ENCODE data around the gene ESPL1.

Gene ESPL1

GRCh38 chr12:53267999-53268629, at the start of gene ESPL1:
Gene ESPL1 (plus strand): TSS chr12:53268299. CDS start chr12:53268767, 468 bp downstream.
- DNase-seq: peak; percentile 88

- no peak for DNase-seq
Measured at GRCh38 chr12:53218551-53219291, 49.4 kb upstream of the ESPL1 start.

- peak; percentile 67 for DNase-seq
Measured at GRCh38 chr12:53219292-53219955, 48.7 kb upstream of the ESPL1 start.

DNA sequence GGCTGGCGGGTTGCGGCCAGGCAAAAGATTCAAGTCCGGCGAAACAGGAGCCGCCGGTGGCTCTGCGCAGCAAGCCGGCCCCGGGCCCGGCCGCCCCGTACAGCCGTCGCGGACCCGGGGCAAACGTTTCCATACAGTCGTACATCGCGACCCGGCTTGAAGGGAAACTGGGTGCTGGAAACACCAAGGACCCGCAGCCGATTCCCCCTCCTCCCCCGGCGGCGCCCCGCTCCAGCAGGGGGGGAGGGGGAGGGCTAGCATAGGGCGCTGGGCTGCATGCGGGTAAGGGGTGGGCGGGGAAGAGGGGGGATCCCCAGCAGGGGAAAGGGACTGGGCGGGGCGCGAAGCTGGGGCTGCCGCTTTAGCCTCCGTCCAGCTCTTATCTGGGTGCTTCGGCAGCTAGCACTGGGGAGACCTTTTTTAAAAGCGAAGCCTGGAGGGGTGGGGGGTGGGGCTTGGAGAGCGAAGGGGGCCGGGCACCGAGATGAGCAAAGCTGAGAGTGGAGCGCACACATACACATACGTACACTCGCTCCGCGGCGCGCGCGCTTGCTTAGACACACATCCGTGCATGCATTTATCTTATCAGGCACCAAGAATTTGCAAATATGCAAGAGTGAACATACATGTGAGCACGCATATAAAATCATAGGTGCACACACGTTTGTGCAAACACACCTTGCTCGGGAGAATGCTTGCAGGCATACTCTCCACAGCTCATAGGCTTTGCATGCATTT, 48.0 kb upstream of the ESPL1 start:
- DNase-seq: peak; percentile 85

GRCh38 chr12:53220694-53221202, 47.4 kb upstream of the ESPL1 start:
- peak; percentile 92 for DNase-seq

GRCh38 chr12:53221203-53222080, 46.7 kb upstream of the ESPL1 start:
- DNase-seq: peak; percentile 78

GRCh38 chr12:53222170-53222721, 45.9 kb upstream of the ESPL1 start:
- no peak for DNase-seq

DNA sequence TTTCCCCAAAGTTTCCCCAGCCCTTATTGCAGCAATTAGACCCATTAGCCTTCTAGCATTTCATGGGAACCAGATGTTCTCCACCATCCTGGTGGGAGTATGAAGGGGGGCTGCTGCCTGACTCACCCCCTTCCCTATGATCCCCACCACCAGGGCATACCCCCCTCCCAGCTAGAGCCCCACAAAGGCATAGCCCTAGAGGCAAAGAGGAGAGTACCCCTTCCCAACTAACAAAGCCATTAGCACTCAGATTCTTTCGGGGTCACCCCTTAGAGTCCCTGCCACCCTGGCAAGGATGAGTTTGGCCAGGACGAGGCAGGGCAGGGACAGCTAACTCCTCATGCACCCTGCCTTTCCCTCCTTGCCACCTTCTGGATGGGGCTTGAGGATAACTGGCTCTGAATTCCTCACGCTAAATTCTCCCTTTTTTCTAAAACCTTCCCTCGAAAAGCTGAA, 45.3 kb upstream of the ESPL1 start:
- no peak for DNase-seq

DNA sequence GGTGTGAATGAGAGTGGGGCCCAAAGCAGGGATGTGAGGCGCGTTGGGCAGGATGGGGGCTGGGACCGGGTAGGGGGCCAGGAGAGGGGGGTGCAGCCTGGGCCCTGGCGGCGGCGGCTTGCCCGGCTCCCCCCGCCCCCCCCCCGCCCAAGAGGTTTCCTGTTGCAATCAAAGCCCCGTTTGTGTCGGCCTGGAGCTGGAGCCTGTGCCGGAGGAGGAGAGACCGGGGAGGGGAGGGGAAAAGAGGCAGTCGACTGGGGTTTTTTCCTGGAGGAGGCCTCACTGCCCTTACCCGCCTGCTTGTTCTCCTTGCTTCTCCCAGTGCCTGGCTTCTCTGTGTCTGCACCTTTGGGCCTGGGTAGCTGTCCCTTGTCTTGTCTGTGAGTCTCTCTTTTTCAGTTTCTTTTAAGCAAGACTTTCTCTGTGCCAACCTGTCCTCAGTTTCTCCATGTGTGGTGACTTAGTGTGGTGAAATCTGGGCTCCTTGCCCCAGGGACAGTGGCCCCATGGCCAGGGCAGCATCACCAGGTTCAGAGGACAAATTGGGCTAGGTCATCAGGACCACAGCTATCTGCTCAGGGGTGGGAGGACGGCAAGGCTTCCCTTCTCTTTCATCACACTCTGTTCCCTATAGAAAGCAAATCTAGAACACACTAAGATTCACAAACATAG, 44.6 kb upstream of the ESPL1 start:
- DNase-seq: no peak

DNA sequence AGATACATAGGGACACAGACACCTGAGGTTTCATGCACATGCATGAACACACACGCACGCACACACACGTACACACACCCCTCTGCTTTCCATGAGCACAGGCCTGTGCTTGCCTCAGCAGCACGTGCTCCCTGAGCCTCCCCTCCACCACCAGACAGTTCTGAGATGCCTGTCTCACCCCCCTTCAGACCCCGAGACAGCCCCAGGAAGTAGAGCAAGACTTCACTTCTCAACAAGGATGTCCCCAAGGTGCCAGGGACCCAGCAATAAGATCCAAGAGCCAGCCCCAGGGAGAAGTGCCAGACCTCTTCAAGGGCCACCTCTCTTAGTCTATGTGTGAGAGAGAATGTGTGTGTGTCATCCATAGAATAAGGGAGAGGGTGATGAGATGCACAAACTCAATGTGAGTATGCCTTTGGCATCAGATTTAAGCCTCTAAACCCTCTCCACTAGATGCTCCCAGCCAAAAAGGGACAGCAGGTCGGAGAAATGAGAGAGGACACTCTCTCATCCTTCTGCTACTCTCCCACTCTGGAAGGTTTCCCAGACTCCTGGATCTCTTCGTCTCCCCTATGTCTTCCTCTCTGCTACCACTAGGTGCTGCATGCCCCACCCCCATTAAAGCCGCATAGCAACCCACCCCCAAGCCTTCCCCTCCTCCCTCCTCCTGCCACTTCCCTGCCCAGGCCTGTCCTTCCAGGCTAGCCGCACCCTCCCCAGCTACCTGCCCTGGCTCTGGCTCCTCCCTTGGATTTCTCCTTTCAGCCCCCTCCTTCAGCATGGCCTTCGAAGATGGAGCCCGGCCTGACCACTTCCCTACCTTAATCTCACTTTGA, 43.8 kb upstream of the ESPL1 start:
- no peak for DNase-seq

GRCh38 chr12:53224897-53225634, 43.0 kb upstream of the ESPL1 start:
- no peak for DNase-seq

DNA sequence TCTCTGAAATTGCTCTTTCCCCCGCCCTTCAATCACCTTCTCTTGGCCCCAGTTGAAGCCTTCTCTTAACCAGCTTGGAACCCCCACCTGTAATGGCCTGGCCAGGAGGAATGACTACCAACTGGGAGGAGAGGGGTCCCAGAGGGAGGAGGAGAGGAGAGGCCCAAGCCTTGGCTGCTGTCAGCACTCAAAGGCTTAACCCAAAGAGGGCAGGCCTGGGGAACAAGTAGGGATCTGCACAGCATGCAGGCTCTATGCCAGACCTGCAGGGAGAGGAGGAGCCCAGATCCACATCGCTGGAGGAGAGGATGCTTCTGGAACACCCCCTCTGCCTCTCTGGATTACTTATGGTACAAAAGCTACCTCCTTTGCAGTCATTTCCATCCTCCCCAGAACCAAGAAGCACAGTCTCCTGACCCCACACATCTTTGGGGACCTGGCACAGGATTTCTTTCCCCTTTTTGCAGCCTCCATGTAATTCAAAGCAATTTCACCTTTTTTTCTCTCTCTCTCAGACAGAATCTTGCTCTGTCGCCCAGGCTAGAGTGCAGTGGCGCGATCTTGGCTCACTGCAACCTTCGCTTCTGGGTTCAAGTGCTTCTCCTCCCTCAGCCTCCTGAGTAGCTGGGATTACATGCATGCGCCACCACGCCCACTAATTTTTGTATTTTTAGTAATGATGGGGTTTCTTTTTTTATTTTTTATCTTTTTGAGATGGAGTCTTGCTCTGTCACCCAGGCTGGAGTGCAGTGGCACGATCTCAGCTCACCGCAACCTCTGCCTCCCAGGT, 42.3 kb upstream of the ESPL1 start:
- no peak for DNase-seq

GRCh38 chr12:53226815-53227214, 41.3 kb upstream of the ESPL1 start:
- DNase-seq: no peak

DNA sequence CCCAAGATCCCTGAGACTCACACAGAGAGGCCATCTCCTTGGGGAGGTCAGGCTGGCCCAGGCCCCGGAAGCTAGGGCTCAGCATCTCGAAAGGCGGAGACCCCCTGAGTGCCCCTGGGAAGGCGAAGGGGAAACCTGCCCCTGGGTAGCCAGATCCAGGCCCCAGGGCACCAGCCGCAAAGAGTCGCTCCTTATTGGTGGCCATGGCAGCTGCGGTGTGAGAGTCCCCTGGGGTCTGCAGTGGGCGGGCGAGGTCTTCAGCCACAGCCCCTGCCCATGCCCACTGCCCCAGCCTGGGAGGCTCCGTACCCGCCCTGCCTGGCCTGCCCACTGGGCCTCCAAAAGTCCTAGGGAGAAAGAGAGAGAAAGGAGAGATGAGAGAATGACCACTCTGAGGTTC, 40.8 kb upstream of the ESPL1 start:
- no peak for DNase-seq

- no peak for DNase-seq
Measured at GRCh38 chr12:53227836-53228235, 40.3 kb upstream of the ESPL1 start.

GRCh38 chr12:53229454-53229853, 38.6 kb upstream of the ESPL1 start:
- DNase-seq: no peak

DNA sequence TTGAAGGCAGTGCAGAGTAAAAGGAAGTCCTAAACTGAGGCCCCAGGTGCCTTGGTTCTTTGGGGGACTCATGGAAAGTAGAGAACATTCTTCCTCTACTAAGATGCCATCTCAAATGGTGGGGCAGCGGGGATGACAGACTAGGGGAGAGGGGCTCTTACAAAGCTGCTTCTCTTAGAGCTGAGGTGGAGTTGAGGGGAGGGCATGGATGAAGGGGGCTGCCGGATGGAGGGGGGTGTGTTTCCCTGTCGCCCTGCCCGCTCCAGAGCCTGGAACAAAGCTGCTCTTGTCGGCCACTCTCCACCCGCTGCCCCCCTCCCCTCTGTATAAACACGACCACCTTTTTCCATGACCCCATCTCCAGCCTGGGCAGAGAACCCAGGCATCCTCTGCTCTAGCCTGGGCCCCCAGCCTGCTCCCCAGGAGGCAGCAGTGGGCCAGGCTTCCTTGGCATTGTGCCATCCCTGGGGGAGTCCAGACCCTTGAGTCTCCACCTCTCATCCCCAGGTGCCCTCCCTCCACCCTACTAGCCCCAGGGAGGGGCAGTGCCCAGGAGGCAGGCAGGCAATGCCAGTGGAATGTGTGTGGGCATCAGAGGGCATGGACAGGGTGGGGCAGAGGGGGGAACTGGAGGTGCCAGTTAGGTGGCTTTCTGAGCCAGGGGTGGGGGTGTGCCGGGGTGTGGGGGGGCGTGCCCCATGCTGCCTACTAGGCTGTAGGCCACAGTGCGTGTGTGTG, 37.8 kb upstream of the ESPL1 start:
- DNase-seq: no peak

GRCh38 chr12:53231671-53231920, 36.5 kb upstream of the ESPL1 start:
- DNase-seq: no peak
